ENCODE data around the gene CDC42EP5.
"Not testable (repeated sequence)": the region's sequence is repeated elsewhere in the genome, so short reads cannot be mapped to it uniquely, and the experiment has no call there.

Gene CDC42EP5

GRCh38 chr19:54473071-54473891 lies at the start of gene CDC42EP5:
Gene CDC42EP5, minus strand, starts transcription at chr19:54473296. Its CDS starts 7,749 bp downstream, at chr19:54465547.
- DNase-seq, result peak in 1 of 2 experiments; percentile 53

GRCh38 chr19:54521860-54522513 lies 48.9 kb upstream of the CDC42EP5 start:
- DNase-seq, result no peak

- DNase-seq, result no peak
Observed at GRCh38 chr19:54521022-54521859, 48.1 kb upstream of the CDC42EP5 start.

GRCh38 chr19:54518844-54519243 lies 45.7 kb upstream of the CDC42EP5 start:
- peak; percentile 52 to 73 for DNase-seq

- DNase-seq, result peak; percentile 64 to 85
Observed at GRCh38 chr19:54517483-54517882, 44.4 kb upstream of the CDC42EP5 start.

- no peak for DNase-seq
Observed at GRCh38 chr19:54515156-54515555, 42.1 kb upstream of the CDC42EP5 start.

GRCh38 chr19:54509200-54509940 lies 36.3 kb upstream of the CDC42EP5 start:
- DNase-seq, result not testable (repeated sequence)

- not testable (repeated sequence) for DNase-seq
Observed at GRCh38 chr19:54508487-54508886, 35.4 kb upstream of the CDC42EP5 start.

GRCh38 chr19:54507824-54508223 lies 34.7 kb upstream of the CDC42EP5 start:
- DNase-seq, result no peak

GRCh38 chr19:54507038-54507717 lies 34.1 kb upstream of the CDC42EP5 start:
- DNase-seq, result not testable (repeated sequence)

- DNase-seq, result no peak
Observed at GRCh38 chr19:54506079-54506478, 33.0 kb upstream of the CDC42EP5 start.

GRCh38 chr19:54505542-54505941 lies 32.4 kb upstream of the CDC42EP5 start:
- not testable (repeated sequence) for DNase-seq

GRCh38 chr19:54502518-54503048 lies 29.5 kb upstream of the CDC42EP5 start, which contains the start of gene LAIR2:
Gene LAIR2, plus strand, starts transcription at chr19:54502831. Its CDS starts 88 bp downstream, at chr19:54502919.
- no peak for DNase-seq

- DNase-seq, result not testable (repeated sequence)
Observed at GRCh38 chr19:54498451-54498772, 25.3 kb upstream of the CDC42EP5 start.

GRCh38 chr19:54497747-54498450 lies 24.8 kb upstream of the CDC42EP5 start:
- not testable (repeated sequence) for DNase-seq

GRCh38 chr19:54495284-54495683 lies 22.2 kb upstream of the CDC42EP5 start:
- DNase-seq, result not testable (repeated sequence)

GRCh38 chr19:54493967-54494585 lies 21.0 kb upstream of the CDC42EP5 start:
- DNase-seq, result no peak

GRCh38 chr19:54493056-54493455 lies 20.0 kb upstream of the CDC42EP5 start:
- not testable (repeated sequence) for DNase-seq

GRCh38 chr19:54492568-54492967 lies 19.5 kb upstream of the CDC42EP5 start:
- no peak for DNase-seq

- DNase-seq, result no peak
Observed at GRCh38 chr19:54489766-54490165, 16.7 kb upstream of the CDC42EP5 start.

Measured in NCI-H526 (cell line).